ENCODE results near the gene RNF2.

Gene RNF2

DNA sequence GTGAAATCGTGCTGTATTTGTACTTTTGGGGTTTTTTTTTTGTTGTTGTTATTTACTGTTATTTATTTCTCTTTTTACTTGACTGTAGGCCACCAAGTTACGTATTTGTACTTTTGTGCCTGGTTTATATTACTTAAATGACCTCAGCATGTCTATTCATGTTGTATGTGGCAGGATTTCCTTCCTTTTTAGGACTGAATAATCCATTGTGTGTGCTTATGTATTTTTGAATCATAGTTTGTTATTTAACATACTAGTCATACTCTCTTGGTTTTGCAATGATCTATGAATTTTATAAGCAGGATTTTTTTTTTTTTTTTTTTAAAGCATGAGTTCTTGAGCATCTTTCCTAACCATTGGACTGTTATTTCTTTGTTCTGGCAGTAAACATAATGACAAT, 51.2 kb downstream of the RNF2 start:
- no peak for DNase-seq

GRCh38 chr1:185104083-185104482, 58.7 kb downstream of the RNF2 start:
- DNase-seq = no peak

DNA sequence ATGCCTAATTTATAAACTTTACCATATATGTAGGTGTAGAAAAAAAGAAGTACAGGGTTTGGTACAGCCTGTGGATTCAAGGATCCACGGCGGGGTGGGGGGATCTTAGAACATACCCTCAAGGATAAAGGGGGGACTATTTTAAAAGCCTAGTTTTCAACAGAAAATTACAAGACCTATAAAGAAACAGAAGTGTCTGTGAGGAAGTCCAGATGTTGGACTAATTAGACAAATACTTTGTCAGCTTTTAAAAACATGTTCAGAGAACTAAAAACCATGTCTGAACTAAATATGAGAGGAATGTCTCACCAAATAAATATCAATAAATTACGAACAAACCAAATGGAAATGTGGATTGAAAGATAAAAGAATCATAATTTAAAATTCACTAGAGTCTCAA, 59.8 kb downstream of the RNF2 start:
- no peak for DNase-seq

GRCh38 chr1:185108321-185108720, 63.0 kb downstream of the RNF2 start:
- no peak for DNase-seq

GRCh38 chr1:185110145-185110544, 64.8 kb downstream of the RNF2 start:
- DNase-seq = no peak

- DNase-seq = no peak
These were observed 66.5 kb downstream of the RNF2 start for GRCh38 chr1:185111873-185112272.

GRCh38 chr1:185112356-185112755, 67.0 kb downstream of the RNF2 start:
- DNase-seq = no peak

DNA sequence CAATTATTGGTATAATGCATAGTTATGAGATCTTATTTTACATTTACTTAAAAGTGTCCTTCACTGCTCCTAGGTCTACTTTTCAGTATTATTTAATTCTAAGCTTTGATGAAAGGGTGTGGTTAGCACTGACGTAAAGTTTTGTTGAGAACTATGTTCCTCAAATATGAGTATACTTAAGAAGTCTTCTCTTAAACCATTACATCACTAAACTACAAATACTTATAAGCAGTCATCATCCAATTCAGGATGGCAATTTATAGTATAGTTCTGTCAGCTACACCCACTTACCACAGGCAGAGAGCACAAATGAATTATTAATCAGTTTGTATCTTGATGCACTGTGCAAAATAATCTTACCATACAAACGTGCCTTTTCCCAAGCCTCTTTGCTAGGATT, 84.3 kb downstream of the RNF2 start:
- no peak for DNase-seq

DNA sequence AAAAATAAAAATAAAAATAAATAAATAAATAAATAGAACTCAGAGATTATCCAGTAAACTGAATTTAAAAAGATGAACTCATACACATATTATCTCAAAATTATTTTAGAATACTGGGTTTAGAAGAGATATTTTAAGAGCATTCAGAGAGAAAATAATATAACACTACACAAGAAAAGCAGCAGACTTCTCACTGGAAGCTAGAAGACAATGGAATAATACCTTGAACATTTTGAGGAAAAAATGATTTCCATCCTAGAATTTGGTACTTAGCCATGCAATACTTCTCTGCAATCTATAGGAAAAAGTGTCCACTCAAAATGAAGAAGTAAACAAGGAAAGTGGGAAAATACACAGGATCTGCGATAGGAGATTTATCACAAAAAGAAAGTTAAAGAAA, 87.2 kb downstream of the RNF2 start:
- no peak for DNase-seq

- no peak for DNase-seq
These were observed 92.7 kb downstream of the RNF2 start for GRCh38 chr1:185137896-185138545.

- no peak for DNase-seq
These were observed 93.9 kb downstream of the RNF2 start for GRCh38 chr1:185139246-185139645.

GRCh38 chr1:185144233-185144632, 98.9 kb downstream of the RNF2 start:
- no peak for DNase-seq

GRCh38 chr1:185151215-185151614, 105.9 kb downstream of the RNF2 start:
- no peak for DNase-seq

Measured in T1000 (cell line).